ENCODE measurements around the gene LSMEM2.

DNA sequence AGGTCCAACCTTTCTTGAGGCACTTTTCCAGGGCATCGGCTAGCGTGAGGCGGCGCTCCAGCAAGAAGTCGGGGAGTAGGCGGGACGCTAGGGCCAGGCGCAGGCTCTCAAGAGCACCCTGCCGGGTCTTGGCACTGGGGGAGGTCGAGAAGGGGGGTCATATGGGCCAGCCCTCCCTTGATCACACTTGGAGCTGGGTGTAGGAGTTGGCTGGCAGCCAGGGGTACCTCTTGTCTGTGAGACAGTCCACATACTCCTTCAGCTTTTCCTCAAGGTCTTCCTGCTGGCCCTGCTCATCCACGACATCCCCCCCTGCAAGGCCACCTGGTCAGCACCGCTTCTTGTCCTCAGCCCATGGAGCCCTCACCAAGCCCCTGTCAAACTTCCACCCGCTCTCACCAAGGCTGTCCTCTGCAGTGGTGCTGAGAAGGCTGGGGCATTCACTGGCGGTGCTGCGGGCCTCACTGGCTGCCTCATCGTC lies 11.3 kb downstream of the LSMEM2 start:
- TF ChIP-seq, protein P1, sequence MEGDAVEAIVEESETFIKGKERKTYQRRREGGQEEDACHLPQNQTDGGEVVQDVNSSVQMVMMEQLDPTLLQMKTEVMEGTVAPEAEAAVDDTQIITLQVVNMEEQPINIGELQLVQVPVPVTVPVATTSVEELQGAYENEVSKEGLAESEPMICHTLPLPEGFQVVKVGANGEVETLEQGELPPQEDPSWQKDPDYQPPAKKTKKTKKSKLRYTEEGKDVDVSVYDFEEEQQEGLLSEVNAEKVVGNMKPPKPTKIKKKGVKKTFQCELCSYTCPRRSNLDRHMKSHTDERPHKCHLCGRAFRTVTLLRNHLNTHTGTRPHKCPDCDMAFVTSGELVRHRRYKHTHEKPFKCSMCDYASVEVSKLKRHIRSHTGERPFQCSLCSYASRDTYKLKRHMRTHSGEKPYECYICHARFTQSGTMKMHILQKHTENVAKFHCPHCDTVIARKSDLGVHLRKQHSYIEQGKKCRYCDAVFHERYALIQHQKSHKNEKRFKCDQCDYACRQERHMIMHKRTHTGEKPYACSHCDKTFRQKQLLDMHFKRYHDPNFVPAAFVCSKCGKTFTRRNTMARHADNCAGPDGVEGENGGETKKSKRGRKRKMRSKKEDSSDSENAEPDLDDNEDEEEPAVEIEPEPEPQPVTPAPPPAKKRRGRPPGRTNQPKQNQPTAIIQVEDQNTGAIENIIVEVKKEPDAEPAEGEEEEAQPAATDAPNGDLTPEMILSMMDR (IDR thresholded peaks at IDR 0.05): no peak
- no peak for TF ChIP-seq POLR2AphosphoS5 (IDR thresholded peaks at IDR 0.05)
- no peak for TF ChIP-seq POLR2A (IDR thresholded peaks at IDR 0.05)
- TF ChIP-seq EP300 (IDR thresholded peaks at IDR 0.05): no peak
